Epithelial cell of esophagus (primary cell): Measurements from ENCODE around the gene NOC4L.

ENCODE experiments used
- DNase-seq: peaks from one replicate; pipeline ENCODE4 v3.0.0; 2010; ENCODE audit warnings: low read depth
- H3K4me3 ChIP-seq: 2 replicates; pipeline ENCODE4 v1.5.1; 2011; ENCODE audit warnings: mild to moderate bottlenecking, low read length, control low read depth
- CTCF ChIP-seq: IDR thresholded peaks from 2 replicates; pipeline ENCODE4 v1.5.1; 2011; ENCODE audit warnings: low read depth, mild to moderate bottlenecking, low read length, control low read depth, inconsistent platforms; ENCODE audit not compliant: insufficient read depth; ENCODE audit errors: missing control alignments

The NOC4L gene

GRCh38 chr12:132111654-132112304, 32.5 kb upstream of the NOC4L start:
- H3K4me3 ChIP-seq: no peak overlapping the region
- no peak for DNase-seq
- TF ChIP-seq CTCF: no peak

DNA sequence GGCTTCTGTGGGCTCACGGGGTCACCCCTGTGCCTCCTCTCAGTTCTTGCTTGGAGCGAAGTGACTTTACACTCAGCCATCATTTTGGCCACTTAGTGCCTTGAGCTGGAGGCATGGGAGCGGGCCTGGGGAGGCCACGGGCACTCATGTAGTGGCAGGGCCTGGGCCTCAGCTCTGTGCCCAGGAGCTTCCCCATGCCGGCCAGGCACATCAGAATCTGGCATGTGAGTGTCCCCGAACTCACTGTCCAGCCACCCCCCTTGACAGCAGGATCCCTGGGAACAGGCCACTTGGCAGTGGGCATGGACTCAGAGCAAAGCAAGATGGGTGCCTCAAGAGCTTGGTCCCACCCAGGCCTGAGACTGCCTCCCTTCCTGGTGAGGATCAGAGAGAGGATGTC, 29.6 kb upstream of the NOC4L start:
- no peak for DNase-seq
- H3K4me3 ChIP-seq: no peak overlapping the region
- no peak for TF ChIP-seq CTCF

- H3K4me3 ChIP-seq: no peak overlapping the region
- TF ChIP-seq CTCF: no peak
- no peak for DNase-seq
These were observed 28.8 kb upstream of the NOC4L start for GRCh38 chr12:132115500-132115899.

DNA sequence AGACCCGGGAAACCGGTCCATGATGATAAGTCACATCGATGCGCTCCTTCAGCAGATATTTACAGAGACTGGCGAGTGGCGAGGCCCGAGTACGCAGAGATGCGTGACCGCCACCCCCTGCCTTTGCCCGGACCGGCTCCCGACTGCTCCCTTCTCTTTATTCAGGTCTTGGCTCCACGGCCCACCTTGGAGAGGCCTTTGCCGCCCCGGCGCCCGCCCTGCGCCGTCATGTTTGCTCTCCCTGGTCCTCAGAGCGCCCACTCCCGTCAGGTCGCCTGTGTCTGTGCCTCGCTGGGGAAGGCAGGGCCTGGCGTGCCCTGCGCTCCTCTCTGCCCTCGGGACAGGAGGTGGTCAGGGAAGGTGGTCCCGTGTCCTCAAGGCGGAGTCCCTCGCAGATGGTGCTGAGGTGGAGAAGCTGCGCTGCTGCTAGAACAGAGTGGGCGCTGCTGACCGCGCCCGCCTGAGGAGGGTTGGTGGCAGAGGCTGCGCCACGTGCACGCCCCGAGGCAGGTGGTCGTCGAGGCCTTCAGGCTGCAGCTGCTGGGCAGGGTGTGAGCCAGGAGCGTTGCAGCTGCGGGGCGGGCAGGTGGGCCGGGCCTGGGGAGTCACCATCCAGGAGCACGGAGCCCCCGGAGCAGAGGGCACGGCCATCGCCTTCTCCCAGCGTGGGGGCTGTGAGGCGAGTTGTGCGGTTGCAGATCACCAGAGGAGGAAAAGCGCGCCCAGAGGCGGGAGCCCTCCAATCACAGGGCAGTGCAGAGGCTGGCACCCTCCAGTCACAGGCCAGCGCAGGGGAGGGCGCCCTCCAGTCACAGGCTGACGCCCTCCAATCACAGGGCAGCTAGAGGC, 27.3 kb upstream of the NOC4L start:
- no peak for TF ChIP-seq CTCF
- H3K4me3 ChIP-seq: no peak overlapping the region
- no peak for DNase-seq

DNA sequence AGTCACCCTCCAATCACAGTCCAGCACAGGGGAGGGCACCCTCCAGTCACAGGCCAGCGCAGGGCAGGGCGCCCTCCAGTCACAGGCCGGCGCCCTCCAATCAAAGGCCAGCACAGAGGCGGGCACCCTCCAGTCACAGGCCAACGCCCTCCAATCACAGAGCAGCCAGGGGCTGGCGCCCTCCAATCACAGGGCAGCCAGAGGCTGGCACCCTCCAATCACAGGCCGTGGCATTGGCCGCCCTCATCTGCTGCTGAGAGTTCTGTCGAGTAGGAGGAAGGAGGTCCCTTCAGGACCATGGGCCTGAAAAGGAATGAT, 26.7 kb upstream of the NOC4L start:
- H3K4me3 ChIP-seq: no peak overlapping the region
- no peak for DNase-seq
- no peak for TF ChIP-seq CTCF

DNA sequence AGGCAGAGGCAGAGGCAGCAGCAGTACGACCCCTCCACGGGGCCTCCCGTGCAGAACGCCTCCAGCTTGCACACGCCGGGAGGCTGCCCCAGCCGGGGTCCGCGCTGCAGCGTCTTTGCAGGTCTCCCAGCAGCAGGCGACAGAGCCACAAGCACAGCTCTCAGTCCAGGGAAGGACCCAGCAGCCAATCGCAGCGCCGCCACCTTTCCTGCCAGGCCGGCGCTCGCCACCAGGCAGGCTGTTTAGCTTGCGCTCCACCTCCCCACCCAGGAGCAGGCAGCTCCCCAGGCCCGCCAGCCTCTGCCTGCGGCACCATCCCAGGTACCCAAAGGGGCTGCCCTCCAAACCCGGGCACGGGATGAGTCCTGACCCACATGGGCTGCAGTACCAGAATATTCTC, 25.4 kb upstream of the NOC4L start:
- H3K4me3 ChIP-seq: no peak overlapping the region
- no peak for DNase-seq
- no peak for TF ChIP-seq CTCF

DNA sequence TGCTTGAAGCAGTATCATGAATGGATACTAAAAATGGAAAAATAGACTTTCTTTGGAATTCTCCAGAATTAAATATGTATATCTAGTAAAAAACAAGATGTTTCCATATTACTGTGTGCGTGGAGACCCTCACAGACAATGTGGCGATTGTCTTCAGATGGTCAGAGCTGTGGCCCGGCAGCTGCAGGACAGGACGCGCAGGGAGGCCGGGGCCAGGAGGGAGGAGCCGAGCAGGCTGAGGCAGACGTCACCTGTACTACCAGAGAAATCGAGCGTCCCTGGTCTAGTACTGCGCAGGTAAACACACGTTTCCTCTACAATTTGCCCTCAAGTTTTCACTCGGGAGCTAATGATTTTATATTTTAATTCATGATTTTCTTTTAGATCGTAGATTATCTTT, 23.0 kb upstream of the NOC4L start:
- DNase-seq: no peak
- H3K4me3 ChIP-seq: no peak overlapping the region
- TF ChIP-seq CTCF: no peak
